HG03139 (cell line): ENCODE data around the gene BTN3A1.

Source experiments
- ATAC-seq: cut with Tn5 transposase; IDR thresholded peaks from one replicate; pipeline ENCODE4 v1.9.1; 2021; ENCODE audit not compliant: unreplicated experiment

BTN3A1 gene

GRCh38 chr6:26379292-26379691 lies 22.8 kb upstream of the BTN3A1 start:
- ATAC-seq = no peak

GRCh38 chr6:26379740-26380139 lies 22.3 kb upstream of the BTN3A1 start:
- no peak for ATAC-seq

GRCh38 chr6:26380256-26380655 lies 21.8 kb upstream of the BTN3A1 start:
- ATAC-seq = no peak

GRCh38 chr6:26382121-26382520 lies 20.0 kb upstream of the BTN3A1 start:
- no peak for ATAC-seq

GRCh38 chr6:26383624-26384417 lies 18.3 kb upstream of the BTN3A1 start:
- ATAC-seq = no peak

GRCh38 chr6:26385734-26386125 lies 16.3 kb upstream of the BTN3A1 start:
- ATAC-seq = no peak

- ATAC-seq = no peak
These were observed 14.5 kb upstream of the BTN3A1 start for GRCh38 chr6:26387565-26387964.

GRCh38 chr6:26388014-26388413 lies 14.1 kb upstream of the BTN3A1 start:
- ATAC-seq = no peak

- ATAC-seq = no peak
These were observed 13.6 kb upstream of the BTN3A1 start for GRCh38 chr6:26388441-26388840.

- ATAC-seq = no peak
These were observed 12.7 kb upstream of the BTN3A1 start for GRCh38 chr6:26389349-26389894.

GRCh38 chr6:26390531-26390930 lies 11.5 kb upstream of the BTN3A1 start:
- no peak for ATAC-seq

GRCh38 chr6:26392932-26393636 lies 9.0 kb upstream of the BTN3A1 start:
- no peak for ATAC-seq

GRCh38 chr6:26394289-26394688 lies 7.8 kb upstream of the BTN3A1 start:
- no peak for ATAC-seq

GRCh38 chr6:26398555-26398954 lies 3.5 kb upstream of the BTN3A1 start:
- no peak for ATAC-seq

- ATAC-seq = no peak
These were observed 1.4 kb upstream of the BTN3A1 start for GRCh38 chr6:26400626-26401025.

GRCh38 chr6:26401389-26401986 lies 587 bp upstream of the BTN3A1 start:
- no peak for ATAC-seq

- no peak for ATAC-seq
These were observed 1.8 kb downstream of the BTN3A1 start for GRCh38 chr6:26403893-26404292.

- ATAC-seq = no peak
These were observed 2.5 kb downstream of the BTN3A1 start for GRCh38 chr6:26404546-26404945.

- no peak for ATAC-seq
These were observed 7.0 kb downstream of the BTN3A1 start for GRCh38 chr6:26408828-26409730.

- ATAC-seq = no peak
These were observed 9.7 kb downstream of the BTN3A1 start for GRCh38 chr6:26411751-26412150.

- no peak for ATAC-seq
These were observed 10.2 kb downstream of the BTN3A1 start for GRCh38 chr6:26412228-26412627.
